GM19025 (cell line): Measurements from ENCODE around the gene MPST.

Experiments
- ATAC-seq: cut with Tn5 transposase; IDR thresholded peaks from one replicate; pipeline ENCODE4 v1.9.1; 2021; ENCODE audit warnings: mild to moderate bottlenecking, low read depth, moderate library complexity; ENCODE audit not compliant: unreplicated experiment

Gene MPST

GRCh38 chr22:37075046-37075445 is 55.5 kb downstream of the MPST start:
- no peak for ATAC-seq

GRCh38 chr22:37075822-37076433 is 56.4 kb downstream of the MPST start:
- no peak for ATAC-seq

GRCh38 chr22:37077802-37078448 is 58.4 kb downstream of the MPST start:
- no peak for ATAC-seq

- no peak for ATAC-seq
Observed at GRCh38 chr22:37079158-37079557, 59.6 kb downstream of the MPST start.
